ENCODE data around the gene MGAM2. TPM values are rescaled to one million over a fixed set of nuclear protein-coding genes. Genes with fewer than 3 reads are reported as not detected.

MGAM2 gene
- total and polyA plus RNA-seq, 2 experiments from 2014 or later = 0.07 TPM; not detected in 1

- DNase-seq (ENCODE audit: low spot score) = peak; percentile 42
- Histone ChIP-seq H3K4me3 (no peak overlapping the region), H3K36me3 (ENCODE audit: insufficient read depth) (no peaks in the 10 kb centered on the region), H3K4me2 (no peak overlapping the region), H3K27me3 (ENCODE audit: insufficient read depth) (no peaks in the 10 kb centered on the region), H4K20me1 (replicated peaks; ENCODE audit: insufficient read depth) (no peaks in the 10 kb centered on the region), H3K9me2 (ENCODE audit: insufficient read depth) (peaks cover 15% of the 10 kb centered on the region; the same call in 1 of the 2 replicates), H3K4me1 (ENCODE audit: insufficient read depth) (no peaks in the 10 kb centered on the region), H3F3A (replicated peaks; ENCODE audit: low read depth) (no peaks in the 10 kb centered on the region), H3K27ac (ENCODE audit: low read depth) (no peak overlapping the region), H3K79me2 (replicated peaks; ENCODE audit: insufficient read depth) (no peaks in the 10 kb centered on the region), H2AFZ (no peak overlapping the region)
- TF ChIP-seq STAT1 (IDR thresholded peaks at IDR 0.05; ENCODE audit: unreplicated experiment) (no peak), ETS1 (IDR thresholded peaks at IDR 0.05) (no peak), POLR2AphosphoS5 (IDR thresholded peaks at IDR 0.05; ENCODE audit: low read depth) (no peak), EZH2 (IDR thresholded peaks at IDR 0.05; ENCODE audit: low read depth, unreplicated experiment) (no peak), CTCF (conservative IDR thresholded peaks at IDR 0.05; ENCODE audit: low read depth in 2 of 2) (no peak), EZH2phosphoT487 (IDR thresholded peaks at IDR 0.05; ENCODE audit: unreplicated experiment) (no peak), ZNF331 (CRISPR knock-in tag; IDR thresholded peaks at IDR 0.05; ENCODE audit: low read depth) (no peak), CREB1 (CRISPR knock-in tag; IDR thresholded peaks at IDR 0.05; ENCODE audit: low read depth) (no peak), ZNF114 (CRISPR knock-in tag; IDR thresholded peaks at IDR 0.05) (no peak), REST (IDR thresholded peaks at IDR 0.05; ENCODE audit: unreplicated experiment) (no peak), ZNF462 (CRISPR knock-in tag; IDR thresholded peaks at IDR 0.05) (no peak), JUNB (IDR thresholded peaks at IDR 0.05; ENCODE audit: unreplicated experiment) (no peak), NANOG (IDR thresholded peaks at IDR 0.05; ENCODE audit: borderline replicate concordance) (no peak)
- Mint-ChIP-seq H3K27ac (no peak overlapping the region), H3K36me3 (ENCODE audit: low read depth) (0 out of 3 replicates have a peak, but pooled peaks cover 4% of the 10 kb centered on the region), H3K27me3 (ENCODE audit: insufficient read depth, low read depth, poor library complexity) (no peaks in the 10 kb centered on the region), H3K9me3 (peaks cover 7% of the 10 kb centered on the region; the same call in 2 of the 3 replicates), H3K4me1 (peaks cover 5% of the 10 kb centered on the region; the same call in 2 of the 3 replicates), H3K4me3 (no peak overlapping the region)
- no peak for ATAC-seq
Observed at GRCh38 chr7:142228537-142229104, 117.1 kb downstream of the MGAM2 start.
